Loucy (cell line): ENCODE results near the gene CRLF3.

Source experiments
- CTCF ChIP-seq: fragments of 200-600 bp; sonication (generic); conservative IDR thresholded peaks from 2 replicates; pipeline ENCODE4 v1.5.1; 2014; ENCODE audit warnings: mild to moderate bottlenecking, antibody characterized with exemption, low read length
- EZH2phosphoT487 ChIP-seq: fragments of 200-600 bp; IDR thresholded peaks from 2 replicates; pipeline ENCODE4 v1.6.1; 2018; ENCODE audit warnings: antibody characterized with exemption, mild to moderate bottlenecking, moderate library complexity, borderline replicate concordance

GRCh38 chr17:30780343-30780742 is 44.1 kb downstream of the CRLF3 start:
- TF ChIP-seq CTCF (no peak), EZH2phosphoT487 (no peak)
